Measurements from ENCODE around the gene ERCC6. TPM values are rescaled to one million over a fixed set of nuclear protein-coding genes. Genes with fewer than 3 reads are reported as not detected.

Gene ERCC6
- total and polyA plus RNA-seq, 2 donors (not counting 3 experiments of a cell fraction or from before 2014, with no cell fraction given): 15.3 to 39.6 TPM

- CTCF ChIA-PET: interaction anchor here (0.6 to 6.7 kb wide), 10 partner anchors 10 to 855 kb away, joined by 3 to 109 read pairs (median 5); no protein-coding TSS in a partner anchor
- dilution Hi-C loops (cut with MboI; ENCODE audit: extremely low pct_ligation_motif_present, low sequenced_read_pairs): no loop called here
- Histone ChIP-seq H3K79me2 (ENCODE audit: control insufficient read depth, insufficient read depth, low read length) (peaks cover 75% of the 10 kb centered on the region), H4K20me1 (replicated peaks; ENCODE audit: control insufficient read depth, extremely low read depth, insufficient read depth, low read length) (peaks cover 2% of the 10 kb centered on the region), H3K4me1 (ENCODE audit: control insufficient read depth, extremely low read depth, insufficient read depth, low read length) (peaks cover 2% of the 10 kb centered on the region), H3K4me3 (replicated peaks in 1 of 3; ENCODE audit: insufficient read depth in 1 of 3, low read depth in 1 of 3, low read length in 3 of 3) (no peak overlapping the region), H3K27me3 (ENCODE audit: control insufficient read depth in 2 of 2, insufficient read depth in 2 of 2, low read length in 2 of 2) (no peaks in the 10 kb centered on the region), H2AFZ (ENCODE audit: low read depth, low read length) (no peak overlapping the region), H3K27ac (ENCODE audit: insufficient read depth, low read depth, low read length) (no peak overlapping the region), H3K36me3 (ENCODE audit: control insufficient read depth in 2 of 2, extremely low read depth in 1 of 2, insufficient read depth in 2 of 2, low read length in 2 of 2) (peaks cover 8 to 19% of the 10 kb centered on the region in 2 experiments), H3K4me2 (ENCODE audit: insufficient read depth, low read length) (no peak overlapping the region), H3K9me3 (replicated peaks; ENCODE audit: control insufficient read depth, insufficient read depth, low read length) (no peaks in the 10 kb centered on the region), H3K9ac (replicated peaks; ENCODE audit: extremely low read depth, insufficient read depth, low read length) (no peak overlapping the region), H3K9me1 (replicated peaks; ENCODE audit: control insufficient read depth, extremely low read depth, insufficient read depth, low read length) (no peaks in the 10 kb centered on the region)
- intact Hi-C loops (cut with micrococcal nuclease): loop anchor here (1.0 to 10.0 kb wide), 4 partner anchors 105 to 957 kb away; no protein-coding TSS in a partner anchor
- FAIRE-seq (peak; percentile 75), DNase-seq (ENCODE audit: low read depth, low spot score) (peak; percentile 26)
- POLR2A ChIA-PET: no interaction called here
- no TSS peak for BruUV-seq (replicated peaks)
- TF ChIP-seq EZH2 (IDR thresholded peaks at IDR 0.05; ENCODE audit: borderline replicate concordance, low read depth, low read length, severe bottlenecking) (no peak), FOS (IDR thresholded peaks at IDR 0.05; ENCODE audit: borderline replicate concordance, insufficient read depth, low read length) (no peak), CTCF (IDR thresholded peaks at IDR 0.05; ENCODE audit: extremely low read depth in 1 of 2, insufficient read depth in 1 of 2, low read depth in 1 of 2, low read length in 2 of 2) (peak; percentile 40 to 49), MYC (IDR thresholded peaks at IDR 0.05; ENCODE audit: low read depth, low read length) (no peak), POLR2A (IDR thresholded peaks at IDR 0.05; ENCODE audit: low read depth, low read length) (no peak), POLR2AphosphoS5 (IDR thresholded peaks at IDR 0.05; ENCODE audit: insufficient read depth, low read depth, low read length) (no peak)
Measured at GRCh38 chr10:49512121-49512809, 26.7 kb downstream of the ERCC6 start.
